ENCODE data around the gene SCLY.

The SCLY gene

GRCh38 chr2:238129166-238130010 lies 68.6 kb downstream of the SCLY start:
- Histone ChIP-seq H3K9me3 (ENCODE audit: control insufficient read depth, insufficient read depth, low read depth, low read length) (no peaks in the 10 kb centered on the region), H3K27ac (ENCODE audit: extremely low read depth, low read depth, low read length) (no peak overlapping the region), H3K4me1 (ENCODE audit: control insufficient read depth, insufficient read depth, low read length) (no peaks in the 10 kb centered on the region), H3K36me3 (ENCODE audit: control insufficient read depth in 2 of 2, insufficient read depth in 1 of 2, low read length in 2 of 2) (no peaks in the 10 kb centered on the region), H3K4me3 (ENCODE audit: low read depth, low read length) (no peak overlapping the region)
- ChIA-PET CTCF (interaction anchor here (0.6 kb wide), 1 partner anchor 31 kb away, joined by 3 read pairs; no protein-coding TSS in a partner anchor), POLR2A (no interaction called here)
- TF ChIP-seq ZEB2 (tag by site-specific recombination; IDR thresholded peaks at IDR 0.05) (no peak), ZNF623 (tag by site-specific recombination; IDR thresholded peaks at IDR 0.05) (peak; percentile 71), ZNF501 (tag by site-specific recombination; IDR thresholded peaks at IDR 0.05) (no peak), ZNF341 (tag by site-specific recombination; IDR thresholded peaks at IDR 0.05; ENCODE audit: low read depth) (no peak), TCF7L2 (IDR thresholded peaks at IDR 0.05; ENCODE audit: borderline replicate concordance, low read depth, low read length) (no peak), ZNF416 (tag by site-specific recombination; IDR thresholded peaks at IDR 0.05) (no peak), ZNF785 (tag by site-specific recombination; IDR thresholded peaks at IDR 0.05) (no peak), ZNF704 (tag by site-specific recombination; IDR thresholded peaks at IDR 0.05) (no peak), ZNF114 (tag by site-specific recombination; IDR thresholded peaks at IDR 0.05) (no peak), KLF16 (tag by site-specific recombination; IDR thresholded peaks at IDR 0.05) (no peak), ZNF239 (tag by site-specific recombination; IDR thresholded peaks at IDR 0.05) (no peak), IKZF3 (tag by site-specific recombination; IDR thresholded peaks at IDR 0.05) (no peak), ZNF645 (tag by site-specific recombination; IDR thresholded peaks at IDR 0.05) (no peak), SCRT1 (tag by site-specific recombination; IDR thresholded peaks at IDR 0.05; ENCODE audit: borderline replicate concordance) (peak; percentile 94), MZF1 (tag by site-specific recombination; IDR thresholded peaks at IDR 0.05; ENCODE audit: borderline replicate concordance) (no peak), OVOL3 (tag by site-specific recombination; IDR thresholded peaks at IDR 0.05) (no peak), ZNF830 (tag by site-specific recombination; IDR thresholded peaks at IDR 0.05; ENCODE audit: low read depth) (no peak), ZNF19 (tag by site-specific recombination; IDR thresholded peaks at IDR 0.05; ENCODE audit: low read depth) (no peak), OSR2 (tag by site-specific recombination; IDR thresholded peaks at IDR 0.05) (no peak), ZNF639 (tag by site-specific recombination; IDR thresholded peaks at IDR 0.05) (no peak), ZNF529 (tag by site-specific recombination; IDR thresholded peaks at IDR 0.05; ENCODE audit: insufficient replicate concordance) (no peak), SCRT2 (tag by site-specific recombination; IDR thresholded peaks at IDR 0.05) (peak; percentile 97), ZNF18 (tag by site-specific recombination; IDR thresholded peaks at IDR 0.05) (no peak), PRDM2 (tag by site-specific recombination; IDR thresholded peaks at IDR 0.05; ENCODE audit: borderline replicate concordance) (no peak), KLF7 (tag by site-specific recombination; IDR thresholded peaks at IDR 0.05; ENCODE audit: borderline replicate concordance) (no peak), ZNF121 (tag by site-specific recombination; IDR thresholded peaks at IDR 0.05) (no peak)
